HepG2 (cell line): ENCODE results near the gene TTYH1. TPM values are rescaled to one million over a fixed set of nuclear protein-coding genes. Genes with fewer than 3 reads are reported as not detected.

Source experiments
- ATF4 ChIP-seq, 2 experiments: fragments of 450-650 bp in 1 of 2; sonication (generic) in 1 of 2; formaldehyde crosslinking; IDR thresholded peaks; 2 replicates each; pipeline versions ENCODE4 v1.5.0 to v1.8.0; 2020 to 2022; ENCODE audit warnings: mild to moderate bottlenecking in 1 of 2, missing genetic modification reagents in 1 of 2
- ATM ChIP-seq: fragments of 450-650 bp; IDR thresholded peaks from 2 replicates; pipeline ENCODE4 v1.7.1; 2017; ENCODE audit warnings: mild to moderate bottlenecking, borderline replicate concordance
- BATF2 ChIP-seq: sonication (generic); formaldehyde crosslinking; IDR thresholded peaks from 2 replicates; pipeline ENCODE4 v1.8.0; 2022; ENCODE audit warnings: mild to moderate bottlenecking, missing genetic modification reagents, moderate library complexity
- EZH2 ChIP-seq: conservative IDR thresholded peaks from 2 replicates; pipeline ENCODE4 v1.6.1; 2012; ENCODE audit warnings: mild to moderate bottlenecking, low read depth, low read length, moderate library complexity
- GFI1 ChIP-seq: sonication (generic); formaldehyde crosslinking; IDR thresholded peaks from 2 replicates; pipeline ENCODE4 v1.5.0; 2020; ENCODE audit warnings: missing genetic modification reagents, mild to moderate bottlenecking, borderline replicate concordance
- GLI4 ChIP-seq: sonication (generic); formaldehyde crosslinking; IDR thresholded peaks from 2 replicates; pipeline ENCODE4 v1.5.1; 2020; ENCODE audit warnings: missing genetic modification reagents, mild to moderate bottlenecking, moderate library complexity, borderline replicate concordance
- GPN1 ChIP-seq: sonication (generic); formaldehyde crosslinking; IDR thresholded peaks from 2 replicates; pipeline ENCODE4 v1.5.1; 2020; ENCODE audit warnings: missing genetic modification reagents, borderline replicate concordance
- HCFC1 ChIP-seq: fragments of 150-350 bp; IDR thresholded peaks from 2 replicates; pipeline ENCODE4 v1.6.1; 2014; ENCODE audit warnings: low read depth, low read length
- IRF9 ChIP-seq: sonication (generic); formaldehyde crosslinking; IDR thresholded peaks from 2 replicates; pipeline ENCODE4 v1.8.0; 2022; ENCODE audit warnings: missing genetic modification reagents, mild to moderate bottlenecking, borderline replicate concordance
- ISX ChIP-seq: sonication (generic); formaldehyde crosslinking; conservative IDR thresholded peaks from 2 replicates; pipeline ENCODE4 v1.5.0; 2020; ENCODE audit warnings: missing genetic modification reagents
- MAX ChIP-seq: IDR thresholded peaks from 2 replicates; pipeline ENCODE4 v1.6.1; 2012; ENCODE audit warnings: inconsistent platforms
- MEIS1 ChIP-seq: sonication (generic); formaldehyde crosslinking; IDR thresholded peaks from 2 replicates; pipeline ENCODE4 v1.9.0; 2021; ENCODE audit warnings: mild to moderate bottlenecking, missing genetic modification reagents, moderate library complexity, borderline replicate concordance
- MIER2 ChIP-seq: IDR thresholded peaks from 2 replicates; pipeline ENCODE4 v1.6.1; 2016; ENCODE audit warnings: missing biosample characterization, missing genetic modification reagents
- MXI1 ChIP-seq: IDR thresholded peaks from 3 replicates; pipeline ENCODE4 v1.6.1; 2012; ENCODE audit warnings: low read depth, low read length, inconsistent platforms, borderline replicate concordance
- NFRKB ChIP-seq: fragments of 450-650 bp; IDR thresholded peaks from 2 replicates; pipeline ENCODE4 v1.6.1; 2017
- PHB2 ChIP-seq: fragments of 450-650 bp; IDR thresholded peaks from 2 replicates; pipeline ENCODE4 v1.6.1; 2018; ENCODE audit not compliant: partially characterized antibody
- PHF5A ChIP-seq: IDR thresholded peaks from one replicate; pipeline ENCODE4 v1.6.1; 2018; ENCODE audit warnings: low read depth, missing genetic modification reagents; ENCODE audit not compliant: unreplicated experiment
- POGZ ChIP-seq: sonication (generic); formaldehyde crosslinking; IDR thresholded peaks from 2 replicates; pipeline ENCODE4 v1.4.0; 2020; ENCODE audit warnings: mild to moderate bottlenecking, missing genetic modification reagents
- THAP7 ChIP-seq: sonication (generic); formaldehyde crosslinking; IDR thresholded peaks from 2 replicates; pipeline ENCODE4 v1.8.1; 2023; ENCODE audit warnings: mild to moderate bottlenecking, missing genetic modification reagents
- ZNF263 ChIP-seq: sonication (generic); formaldehyde crosslinking; IDR thresholded peaks from 2 replicates; pipeline ENCODE4 v1.4.0; 2020; ENCODE audit warnings: missing genetic modification reagents
- ZNF329 ChIP-seq: sonication (generic); formaldehyde crosslinking; IDR thresholded peaks from 2 replicates; pipeline ENCODE4 v1.9.0; 2021; ENCODE audit warnings: low read depth, mild to moderate bottlenecking, missing genetic modification reagents
- ZNF337 ChIP-seq: sonication (generic); formaldehyde crosslinking; IDR thresholded peaks from 2 replicates; pipeline ENCODE4 v1.5.1; 2020; ENCODE audit warnings: missing genetic modification reagents, low read depth, mild to moderate bottlenecking, borderline replicate concordance
- ZNF33B ChIP-seq: sonication (generic); formaldehyde crosslinking; IDR thresholded peaks from 2 replicates; pipeline ENCODE4 v1.5.1; 2020; ENCODE audit warnings: mild to moderate bottlenecking, missing genetic modification reagents
- ZNF546 ChIP-seq: sonication (generic); formaldehyde crosslinking; conservative IDR thresholded peaks from 2 replicates; pipeline ENCODE4 v1.8.1; 2023; ENCODE audit warnings: mild to moderate bottlenecking, missing genetic modification reagents
- ZNF567 ChIP-seq: sonication (generic); formaldehyde crosslinking; IDR thresholded peaks from 2 replicates; pipeline ENCODE4 v1.8.1; 2023; ENCODE audit warnings: mild to moderate bottlenecking, missing genetic modification reagents, borderline replicate concordance
- ZNF83 ChIP-seq: sonication (generic); formaldehyde crosslinking; IDR thresholded peaks from 2 replicates; pipeline ENCODE4 v1.4.0; 2020; ENCODE audit warnings: missing genetic modification reagents, mild to moderate bottlenecking, borderline replicate concordance
- polyA plus RNA-seq, 8 experiments: library from polyadenylated mRNA; depleted of rRNA in 3 of 8; stranded (reverse) in 7 of 8; unstranded in 1 of 8; fragments of >200 nt; fragmentation: Illumina TruSeq in 4 of 8; extraction: Trizol in 4 of 8; gene quantifications; 2 replicates each; pipeline versions ENCODE4 v1.2.1 to v1.2.3, GENCODE V29; 2011 to 2016; ENCODE audit warnings: low read depth in 4 of 8, missing spikeins in 1 of 8, mixed read lengths in 1 of 8; ENCODE audit not compliant: insufficient read depth in 1 of 8
- total RNA-seq, 5 experiments: library from RNA; depleted of rRNA; stranded (reverse); fragments of >200 nt; fragmentation: Illumina TruSeq; extraction: Trizol; gene quantifications; 2 replicates each; pipeline ENCODE4 v1.2.3, GENCODE V29; 2016; ENCODE audit warnings: low read depth in 1 of 5

TTYH1 gene
- total and polyA plus RNA-seq, 2 of the 13 experiments (the other 11 are each of a cell fraction or from before 2014, with no cell fraction given): 6.9 to 19.9 TPM

GRCh38 chr19:54463531-54464043 lies 48.3 kb downstream of the TTYH1 start, which contains the start of gene LENG9 (continued):
- TF ChIP-seq GLI4 (no peak), ZNF546 (CRISPR knock-in tag) (no peak), ZNF33B (CRISPR knock-in tag) (no peak), HCFC1 (no peak), MAX (peak; percentile 82; the same call in 1 of the 2 replicates), GPN1 (CRISPR knock-in tag) (no peak; the same call in 1 of the 2 replicates), MEIS1 (no peak), ISX (CRISPR knock-in tag) (no peak; the same call in 1 of the 2 replicates), EZH2 (no peak), THAP7 (CRISPR knock-in tag) (no peak), PHB2 (no peak), BATF2 (CRISPR knock-in tag) (0 out of 2 replicates have a peak, but pooled peaks have one; percentile 49), IRF9 (CRISPR knock-in tag) (peak; percentile 30; the same call in 1 of the 2 replicates), GFI1 (no peak), ZNF567 (CRISPR knock-in tag) (no peak), NFRKB (no peak), ZNF263 (CRISPR knock-in tag) (no peak), MIER2 (CRISPR knock-in tag) (no peak), ATM (no peak), ZNF337 (CRISPR knock-in tag) (no peak), POGZ (CRISPR knock-in tag) (no peak), MXI1 (peak; percentile 32; the same call in 1 of the 3 replicates), ZNF83 (no peak), ATF4 (CRISPR knock-in tag; IDR thresholded peaks at IDR 0.05) (no peak; a peak in 1 of 4 replicates), ZNF329 (CRISPR knock-in tag) (no peak; the same call in 1 of the 2 replicates), PHF5A (no peak)
